HPDE6-E6E7 (cell line): ENCODE results near the gene RELL1.
A peak's percentile ranks its signal among the peaks of the same experiment; 100 is the strongest.

Source experiments
- DNase-seq: peaks from one replicate; pipeline ENCODE4 v3.0.0; 2011; ENCODE audit warnings: missing footprints; ENCODE audit errors: extremely low spot score

Gene RELL1

GRCh38 chr4:37665333-37666320, 20.5 kb downstream of the RELL1 start:
- DNase-seq = no peak

- DNase-seq = no peak
These were observed 21.5 kb downstream of the RELL1 start for GRCh38 chr4:37664696-37665095.

GRCh38 chr4:37663552-37663951, 22.6 kb downstream of the RELL1 start:
- no peak for DNase-seq

GRCh38 chr4:37662861-37663390, 23.2 kb downstream of the RELL1 start:
- no peak for DNase-seq

- no peak for DNase-seq
These were observed 23.9 kb downstream of the RELL1 start for GRCh38 chr4:37662251-37662650.

- DNase-seq = no peak
These were observed 24.4 kb downstream of the RELL1 start for GRCh38 chr4:37661772-37662171.

GRCh38 chr4:37659696-37660095, 26.5 kb downstream of the RELL1 start:
- no peak for DNase-seq

GRCh38 chr4:37656649-37657048, 29.5 kb downstream of the RELL1 start:
- no peak for DNase-seq

- no peak for DNase-seq
These were observed 32.6 kb downstream of the RELL1 start for GRCh38 chr4:37653601-37654000.

- no peak for DNase-seq
These were observed 33.2 kb downstream of the RELL1 start for GRCh38 chr4:37652747-37653527.

- no peak for DNase-seq
These were observed 34.3 kb downstream of the RELL1 start for GRCh38 chr4:37651781-37652377.

- no peak for DNase-seq
These were observed 35.7 kb downstream of the RELL1 start for GRCh38 chr4:37650481-37650880.

GRCh38 chr4:37649268-37649667, 36.9 kb downstream of the RELL1 start:
- no peak for DNase-seq

- peak; percentile 93 for DNase-seq
These were observed 37.9 kb downstream of the RELL1 start for GRCh38 chr4:37648084-37648817.

- no peak for DNase-seq
These were observed 39.9 kb downstream of the RELL1 start for GRCh38 chr4:37646247-37646646.

GRCh38 chr4:37645736-37646135, 40.4 kb downstream of the RELL1 start:
- DNase-seq = no peak

- DNase-seq = no peak
These were observed 41.2 kb downstream of the RELL1 start for GRCh38 chr4:37644962-37645361.

- no peak for DNase-seq
These were observed 44.0 kb downstream of the RELL1 start for GRCh38 chr4:37641886-37642849.

- DNase-seq = no peak
These were observed 44.8 kb downstream of the RELL1 start for GRCh38 chr4:37641352-37641751.
